Activated CD8-positive, alpha-beta memory T cell treated with anti-CD3 and anti-CD28 coated beads, Interleukin-2, amount 10 ng/mL, durations not matched to agents 7 days and 5 days (primary cell): ENCODE measurements around the gene IL12RB2. TPM values are rescaled to one million over a fixed set of nuclear protein-coding genes. Genes with fewer than 3 reads are reported as not detected.
"Not testable (repeated sequence)": the region's sequence is repeated elsewhere in the genome, so short reads cannot be mapped to it uniquely, and the experiment has no call there.

Experiments
- ATAC-seq: fragments of 150-1000 bp; cut with Tn5 transposase; one replicate; pipeline ENCODE4 v1.10.0; 2021; ENCODE audit warnings: moderate library complexity
- CTCF ChIA-PET: fragments of 350-600 bp; sonication (Branson Sonifier 250); formaldehyde crosslinking; loops from one replicate; lab custom pipeline; 2021; ENCODE audit warnings: antibody characterized with exemption; lab: Charles Lee
- DNase-seq: peaks from one replicate; pipeline ENCODE4 v3.0.0-alpha.2; 2020
- H3K27ac Mint-ChIP-seq: one replicate; pipeline ENCODE4 v1.8.0; 2021; ENCODE audit warnings: mild to moderate bottlenecking, mixed read lengths
- H3K27me3 Mint-ChIP-seq: one replicate; pipeline ENCODE4 v1.8.0; 2021; ENCODE audit warnings: mixed read lengths
- H3K36me3 Mint-ChIP-seq: one replicate; pipeline ENCODE4 v1.8.0; 2021; ENCODE audit warnings: mild to moderate bottlenecking, mixed read lengths
- H3K4me1 Mint-ChIP-seq: one replicate; pipeline ENCODE4 v1.8.0; 2021; ENCODE audit warnings: mixed read lengths
- H3K4me3 Mint-ChIP-seq: one replicate; pipeline ENCODE4 v1.8.0; 2021; ENCODE audit warnings: mild to moderate bottlenecking, moderate library complexity, mixed read lengths
- H3K9me3 Mint-ChIP-seq: one replicate; pipeline ENCODE4 v1.8.0; 2022; ENCODE audit warnings: low read depth, mixed read lengths
- total RNA-seq, 2 experiments: library from RNA; stranded (reverse); gene quantifications; one replicate each; pipeline ENCODE4 v1.2.3, GENCODE V29; 2021

The IL12RB2 gene
- total RNA-seq, 2 experiments from 2014 or later = 23.8 to 54.0 TPM

GRCh38 chr1:67433837-67434236 lies 126.2 kb downstream of the IL12RB2 start:
- Mint-ChIP-seq H3K9me3 (no peaks in the 10 kb centered on the region), H3K36me3 (peaks cover 11% of the 10 kb centered on the region), H3K4me1 (peaks cover 24% of the 10 kb centered on the region), H3K27me3 (no peaks in the 10 kb centered on the region), H3K4me3 (no peak overlapping the region), H3K27ac (no peak overlapping the region)
- CTCF ChIA-PET = no interaction called here
- DNase-seq = no peak
- no peak for ATAC-seq

DNA sequence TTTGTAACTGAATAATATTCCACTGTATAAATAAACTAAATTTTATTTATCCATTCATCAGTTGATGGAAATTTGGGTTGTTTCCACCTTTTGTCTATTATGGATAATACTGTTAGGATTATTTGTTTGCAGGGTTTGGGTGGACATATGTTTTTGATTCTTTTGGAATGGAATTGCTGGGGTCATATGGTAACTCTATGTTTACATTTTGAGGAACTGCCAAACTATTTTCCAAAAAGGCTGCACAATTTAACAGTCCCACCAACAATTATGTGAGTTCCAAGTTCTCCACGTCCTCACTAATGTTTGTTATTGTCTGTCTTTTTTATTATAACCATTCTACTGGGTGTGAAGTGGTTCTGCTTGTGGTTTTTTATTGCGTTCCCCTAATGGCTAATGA lies 126.8 kb downstream of the IL12RB2 start:
- Mint-ChIP-seq H3K36me3 (peaks cover 6% of the 10 kb centered on the region), H3K27me3 (no peaks in the 10 kb centered on the region), H3K4me3 (no peak overlapping the region), H3K27ac (no peak overlapping the region), H3K4me1 (peaks cover 24% of the 10 kb centered on the region), H3K9me3 (no peaks in the 10 kb centered on the region)
- DNase-seq = no peak
- CTCF ChIA-PET = no interaction called here
- ATAC-seq = no peak

GRCh38 chr1:67436511-67437055 lies 128.9 kb downstream of the IL12RB2 start:
- Mint-ChIP-seq H3K36me3 (no peaks in the 10 kb centered on the region), H3K4me3 (no peak overlapping the region), H3K27ac (no peak overlapping the region), H3K4me1 (peaks cover 22% of the 10 kb centered on the region), H3K9me3 (no peaks in the 10 kb centered on the region), H3K27me3 (no peaks in the 10 kb centered on the region)
- CTCF ChIA-PET = no interaction called here
- DNase-seq (no peak), ATAC-seq (no peak)

- CTCF ChIA-PET = no interaction called here
These were observed 130.3 kb downstream of the IL12RB2 start for GRCh38 chr1:67437961-67438360.

DNA sequence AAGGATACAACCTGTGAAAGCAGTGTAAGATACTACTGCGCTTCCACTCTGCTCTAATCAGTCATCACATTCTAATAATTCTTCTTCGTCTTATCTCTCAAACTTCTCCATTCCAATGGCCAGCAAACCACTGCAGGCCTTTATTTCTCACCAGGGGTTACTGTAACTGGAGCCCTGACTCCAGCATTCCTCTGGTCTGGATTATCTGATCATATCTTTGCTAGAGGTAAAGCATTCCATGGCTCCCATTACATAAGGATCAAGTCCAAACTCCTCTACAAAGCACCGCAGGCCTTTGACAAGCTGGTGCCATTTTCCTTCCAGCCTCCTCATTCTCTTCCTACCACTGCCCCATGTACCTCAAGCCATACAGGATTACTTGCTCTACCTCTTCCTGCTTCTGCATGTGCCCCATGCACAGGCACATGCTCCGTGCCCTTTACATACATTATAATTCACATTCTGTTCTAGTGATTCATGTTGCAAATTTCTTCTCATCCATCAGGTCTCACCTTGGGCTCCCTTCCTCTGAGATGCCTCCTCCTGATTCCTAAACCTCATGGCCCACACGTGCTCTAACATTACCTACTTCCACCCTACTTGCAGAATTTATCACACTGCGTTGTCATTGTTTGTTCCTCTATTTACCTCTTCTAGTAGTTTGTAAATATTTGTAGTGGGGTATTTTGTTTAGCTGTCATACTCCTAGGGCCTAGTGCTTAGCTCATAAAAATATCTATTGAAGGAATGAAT lies 131.8 kb downstream of the IL12RB2 start:
- ATAC-seq (no peak), DNase-seq (no peak)
- no peaks in the 10 kb centered on the region for H3K36me3 Mint-ChIP-seq
- H3K4me3 Mint-ChIP-seq = no peak overlapping the region
- H3K9me3 Mint-ChIP-seq = no peaks in the 10 kb centered on the region
- H3K4me1 Mint-ChIP-seq = peaks cover 8% of the 10 kb centered on the region
- CTCF ChIA-PET = interaction anchor here (0.6 kb wide), 1 partner anchor 23 kb away, joined by 3 read pairs; no protein-coding TSS in a partner anchor
- H3K27ac Mint-ChIP-seq = no peak overlapping the region
- H3K27me3 Mint-ChIP-seq = no peaks in the 10 kb centered on the region

More at GRCh38 chr1:67437961-67438360, 130.3 kb downstream of the IL12RB2 start:
- no peaks in the 10 kb centered on the region for H3K27me3 Mint-ChIP-seq
- DNase-seq (no peak), ATAC-seq (no peak)
- H3K4me3 Mint-ChIP-seq = no peak overlapping the region
- no peak overlapping the region for H3K27ac Mint-ChIP-seq
- H3K9me3 Mint-ChIP-seq = no peaks in the 10 kb centered on the region
- H3K4me1 Mint-ChIP-seq = peaks cover 16% of the 10 kb centered on the region
- no peaks in the 10 kb centered on the region for H3K36me3 Mint-ChIP-seq

DNA sequence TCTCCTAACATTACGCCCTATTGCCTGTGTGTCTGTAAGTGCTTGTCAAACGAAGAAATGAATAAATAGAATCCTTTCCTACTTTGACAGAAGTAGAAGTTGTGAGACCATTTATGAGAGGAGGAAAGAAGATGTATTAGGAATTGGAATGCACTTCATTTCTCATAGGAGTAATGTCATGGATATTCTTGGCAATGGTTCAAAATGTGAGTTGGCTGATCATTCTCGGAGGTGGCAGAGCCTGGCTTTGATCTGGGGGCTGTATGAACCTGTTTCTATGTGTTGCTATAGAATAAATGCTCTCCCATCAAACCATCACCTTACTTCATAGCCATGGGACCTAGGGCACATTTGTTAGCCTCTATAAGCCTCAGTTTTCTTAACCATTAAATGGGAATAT lies 132.7 kb downstream of the IL12RB2 start:
- no peak for ATAC-seq
- no peak overlapping the region for H3K4me3 Mint-ChIP-seq
- no peaks in the 10 kb centered on the region for H3K9me3 Mint-ChIP-seq
- DNase-seq = no peak
- CTCF ChIA-PET = no interaction called here
- no peaks in the 10 kb centered on the region for H3K36me3 Mint-ChIP-seq
- H3K27me3 Mint-ChIP-seq = no peaks in the 10 kb centered on the region
- no peak overlapping the region for H3K27ac Mint-ChIP-seq
- peaks cover 8% of the 10 kb centered on the region for H3K4me1 Mint-ChIP-seq

- Mint-ChIP-seq H3K27me3 (no peaks in the 10 kb centered on the region), H3K9me3 (no peaks in the 10 kb centered on the region), H3K4me3 (no peak overlapping the region), H3K36me3 (no peaks in the 10 kb centered on the region), H3K4me1 (peaks cover 8% of the 10 kb centered on the region), H3K27ac (no peak overlapping the region)
- CTCF ChIA-PET = interaction anchor here (1.6 kb wide), 1 partner anchor 9 kb away, joined by 5 read pairs; no protein-coding TSS in a partner anchor
- ATAC-seq (no peak), DNase-seq (no peak)
These were observed 133.5 kb downstream of the IL12RB2 start for GRCh38 chr1:67441183-67441582.

- Mint-ChIP-seq H3K9me3 (no peaks in the 10 kb centered on the region), H3K27ac (no peak overlapping the region), H3K27me3 (no peaks in the 10 kb centered on the region), H3K4me1 (peaks cover 10% of the 10 kb centered on the region), H3K36me3 (no peaks in the 10 kb centered on the region), H3K4me3 (no peak overlapping the region)
- DNase-seq (no peak), ATAC-seq (no peak)
- CTCF ChIA-PET = interaction anchor here (1.6 kb wide), 1 partner anchor 9 kb away, joined by 5 read pairs; no protein-coding TSS in a partner anchor
These were observed 134.1 kb downstream of the IL12RB2 start for GRCh38 chr1:67441739-67442281.

DNA sequence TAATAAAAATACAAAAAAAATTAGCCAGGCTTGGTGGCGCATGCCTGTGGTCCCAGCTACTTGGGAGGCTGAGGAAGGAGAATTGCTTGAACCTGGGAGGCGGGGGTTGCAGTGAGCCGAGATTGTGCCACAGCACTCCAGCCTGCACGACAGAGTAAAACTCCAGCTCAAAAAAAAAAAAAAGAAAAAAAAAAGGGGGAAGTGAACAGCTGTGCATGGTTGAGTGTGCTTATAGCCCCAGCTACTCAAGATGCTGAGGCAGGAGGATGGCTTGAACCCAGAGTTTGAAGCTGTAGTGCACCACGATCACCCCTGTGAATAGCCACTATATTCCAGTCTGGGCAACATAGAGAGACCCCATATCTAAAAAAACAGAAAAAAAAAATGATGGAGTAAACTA lies 138.3 kb downstream of the IL12RB2 start:
- H3K27ac Mint-ChIP-seq, H3K4me3 Mint-ChIP-seq: not testable (repeated sequence)
- peaks cover 12% of the 10 kb centered on the region for H3K4me1 Mint-ChIP-seq

More for the DNA sequence above, 138.3 kb downstream of the IL12RB2 start:
- DNase-seq, ATAC-seq, H3K27me3 Mint-ChIP-seq, H3K9me3 Mint-ChIP-seq, CTCF ChIA-PET, H3K36me3 Mint-ChIP-seq: not testable (repeated sequence)

Other genes starting within 250 kb of the IL12RB2 start
- not detected for gene C1orf141, start 172.9 kb upstream of the IL12RB2 start, total RNA-seq
- gene IL23R, start 141.4 kb upstream of the IL12RB2 start, total RNA-seq = 1 to 10 TPM in 1 of 2 experiments, under 1 TPM in 1; 0.53 to 2.2 TPM
- 100 to 1,000 TPM; 250 to 347 TPM for gene SERBP1, start 122.5 kb downstream of the IL12RB2 start, total RNA-seq